HTR-8/SVneo (cell line): Measurements from ENCODE around the gene DNAH1.

Experiments used
- DNase-seq: peaks from one replicate; pipeline ENCODE4 v3.0.0; 2011; ENCODE audit warnings: low spot score, mixed read lengths; ENCODE audit not compliant: insufficient read length
- FAIRE-seq: peaks from 2 replicates; lab custom pipeline; 2011; peaks lifted over from hg19 to GRCh38; lab: Jason Lieb, UNC

DNAH1 gene

GRCh38 chr3:52290596-52291507, 25.3 kb upstream of the DNAH1 start:
- FAIRE-seq (no peak), DNase-seq (no peak)

GRCh38 chr3:52291508-52292181, 24.5 kb upstream of the DNAH1 start:
- FAIRE-seq (no peak), DNase-seq (no peak)

DNA sequence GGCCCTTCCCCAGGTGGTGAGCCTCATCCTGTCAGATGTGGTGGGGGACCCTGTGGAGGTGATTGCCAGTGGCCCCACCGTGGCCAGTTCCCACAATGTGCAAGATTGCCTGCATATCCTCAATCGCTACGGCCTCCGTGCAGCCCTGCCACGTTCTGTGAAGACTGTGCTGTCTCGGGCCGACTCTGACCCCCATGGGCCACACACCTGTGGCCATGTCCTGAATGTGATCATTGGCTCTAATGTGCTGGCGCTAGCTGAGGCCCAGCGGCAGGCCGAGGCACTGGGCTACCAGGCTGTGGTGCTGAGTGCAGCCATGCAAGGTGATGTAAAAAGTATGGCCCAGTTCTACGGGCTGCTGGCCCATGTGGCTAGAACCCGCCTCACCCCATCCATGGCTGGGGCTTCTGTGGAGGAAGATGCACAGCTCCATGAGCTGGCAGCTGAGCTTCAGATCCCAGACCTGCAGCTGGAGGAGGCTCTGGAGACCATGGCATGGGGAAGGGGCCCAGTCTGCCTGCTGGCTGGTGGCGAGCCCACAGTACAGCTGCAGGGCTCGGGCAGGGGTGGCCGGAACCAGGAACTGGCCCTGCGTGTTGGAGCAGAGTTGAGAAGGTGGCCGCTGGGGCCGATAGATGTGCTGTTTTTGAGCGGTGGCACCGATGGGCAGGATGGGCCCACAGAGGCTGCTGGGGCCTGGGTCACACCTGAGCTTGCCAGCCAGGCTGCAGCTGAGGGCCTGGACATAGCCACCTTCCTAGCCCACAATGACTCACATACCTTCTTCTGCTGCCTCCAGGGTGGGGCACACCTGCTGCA, 23.7 kb upstream of the DNAH1 start:
- DNase-seq, result no peak
- no peak for FAIRE-seq

GRCh38 chr3:52293491-52294319, 22.4 kb upstream of the DNAH1 start:
- FAIRE-seq, result peak; percentile 9

GRCh38 chr3:52294320-52295150, 21.6 kb upstream of the DNAH1 start:
- no peak for DNase-seq
- FAIRE-seq, result no peak

More at GRCh38 chr3:52293491-52294319, 22.4 kb upstream of the DNAH1 start:
- DNase-seq, result no peak

- no peak for DNase-seq
- peak; percentile 16 for FAIRE-seq
Measured at GRCh38 chr3:52295671-52296208, 20.4 kb upstream of the DNAH1 start.

DNA sequence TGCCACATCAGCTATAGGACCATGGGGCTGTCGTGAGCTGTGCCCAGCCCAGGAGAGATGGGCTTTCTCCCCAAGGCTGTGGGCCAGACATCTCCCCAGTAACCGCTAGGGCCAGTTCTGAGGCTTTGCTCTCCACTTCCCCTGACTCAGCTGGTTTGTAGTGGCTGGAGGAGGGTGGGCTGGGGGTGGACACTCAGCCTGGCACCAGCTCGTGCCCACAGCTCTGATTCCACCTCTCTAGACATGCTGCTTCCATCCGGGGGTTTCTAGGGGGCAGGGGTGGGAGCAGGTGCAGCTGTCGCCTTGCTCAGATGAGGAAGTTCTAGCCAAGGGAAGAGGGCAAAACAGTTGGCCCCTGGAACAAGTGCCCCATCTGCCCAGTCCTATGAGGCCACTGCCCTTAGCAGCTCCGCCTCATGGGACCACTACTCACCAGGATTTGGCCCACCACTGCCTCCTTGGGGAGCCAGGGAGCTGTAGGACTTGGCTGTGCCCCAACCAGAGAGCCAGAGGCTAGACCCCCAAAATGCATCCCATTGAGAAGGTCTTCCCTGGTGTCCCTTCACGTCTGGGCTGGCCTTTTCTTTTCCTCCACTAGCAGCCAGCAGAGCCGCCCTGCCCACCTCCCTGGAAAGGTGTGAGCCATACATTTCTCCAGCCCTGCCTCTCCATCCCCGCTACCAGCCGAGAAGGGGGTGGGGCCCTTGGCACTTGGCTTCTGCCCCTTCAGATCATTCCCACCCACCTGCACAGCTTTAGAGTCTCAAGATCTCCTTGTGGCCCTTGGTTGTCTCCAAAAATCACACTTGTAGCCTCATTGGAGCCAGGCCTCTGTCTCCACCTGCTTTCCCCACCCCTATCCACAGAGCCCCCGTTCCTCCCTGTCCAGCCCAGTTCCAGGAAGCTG, 18.6 kb upstream of the DNAH1 start:
- FAIRE-seq (no peak), DNase-seq (no peak)

GRCh38 chr3:52298149-52299098, 17.7 kb upstream of the DNAH1 start:
- FAIRE-seq (no peak), DNase-seq (no peak)

DNA sequence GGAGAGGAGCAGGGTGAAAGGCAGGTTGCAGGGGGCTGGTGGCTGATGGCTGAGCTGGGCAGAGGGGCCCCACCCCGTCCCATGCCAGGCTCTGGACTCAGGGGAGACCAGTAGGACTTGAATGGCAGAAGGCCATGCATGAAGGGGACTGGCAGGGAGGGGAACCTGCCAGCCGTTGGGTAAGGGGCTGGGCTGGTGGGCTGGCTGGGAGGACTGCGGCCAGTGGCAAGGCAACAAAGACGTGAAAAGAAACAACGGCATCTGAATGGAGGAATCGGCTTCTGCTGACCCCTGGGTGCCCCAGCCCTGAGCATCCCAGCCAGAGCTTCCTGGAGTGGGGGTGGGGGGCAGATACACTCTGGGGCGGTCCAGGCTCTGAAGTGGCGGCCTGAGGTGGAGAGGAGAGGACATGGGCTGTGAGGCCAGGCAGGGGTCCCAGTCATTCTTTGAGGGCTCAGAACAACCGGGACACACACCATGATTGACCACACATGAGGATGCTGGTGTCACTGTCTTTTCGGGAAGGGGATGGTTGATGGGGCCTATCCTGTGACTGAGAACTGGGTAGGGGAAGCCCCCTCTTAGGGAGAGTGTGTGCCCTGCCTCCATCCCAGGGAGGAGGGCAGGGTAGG, 16.8 kb upstream of the DNAH1 start:
- FAIRE-seq (peak; percentile 26), DNase-seq (no peak)

DNA sequence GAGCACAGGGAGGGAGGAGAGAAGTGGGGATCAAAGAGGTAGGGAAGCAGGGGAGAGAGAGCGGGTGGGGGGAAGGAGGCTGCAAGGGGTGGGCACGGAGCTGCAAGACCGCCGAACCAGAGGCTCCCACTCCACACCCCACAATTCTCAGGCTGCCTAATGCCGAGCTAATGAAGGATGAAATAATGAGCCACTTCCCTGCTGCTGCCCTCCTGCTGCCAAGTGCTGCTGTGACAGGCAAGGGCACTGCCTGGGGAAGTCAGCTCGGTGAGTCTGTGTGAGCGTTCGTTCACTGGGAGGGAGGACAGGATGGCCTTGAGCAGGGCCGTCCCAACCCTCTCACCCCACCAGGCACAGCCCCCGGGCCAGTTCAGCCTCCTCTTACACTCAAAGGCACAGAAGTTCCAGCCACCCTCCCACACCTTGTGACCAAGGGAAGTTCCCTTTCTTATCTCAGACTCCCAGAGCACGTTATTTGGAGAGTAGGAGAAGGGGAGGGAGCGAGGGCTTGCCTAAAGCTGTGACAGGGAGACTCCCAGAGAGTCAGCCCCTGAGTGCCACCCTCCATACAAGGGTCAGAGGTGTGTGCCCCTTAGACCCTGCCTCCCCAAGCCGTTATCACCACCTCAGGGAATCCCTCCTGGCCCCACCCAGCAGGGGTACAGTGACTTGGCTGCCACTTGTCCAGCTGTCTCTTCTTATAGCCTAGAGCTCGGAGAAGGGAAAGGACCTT, 16.1 kb upstream of the DNAH1 start:
- FAIRE-seq, result peak; percentile 83
- DNase-seq, result peak; percentile 54

DNA sequence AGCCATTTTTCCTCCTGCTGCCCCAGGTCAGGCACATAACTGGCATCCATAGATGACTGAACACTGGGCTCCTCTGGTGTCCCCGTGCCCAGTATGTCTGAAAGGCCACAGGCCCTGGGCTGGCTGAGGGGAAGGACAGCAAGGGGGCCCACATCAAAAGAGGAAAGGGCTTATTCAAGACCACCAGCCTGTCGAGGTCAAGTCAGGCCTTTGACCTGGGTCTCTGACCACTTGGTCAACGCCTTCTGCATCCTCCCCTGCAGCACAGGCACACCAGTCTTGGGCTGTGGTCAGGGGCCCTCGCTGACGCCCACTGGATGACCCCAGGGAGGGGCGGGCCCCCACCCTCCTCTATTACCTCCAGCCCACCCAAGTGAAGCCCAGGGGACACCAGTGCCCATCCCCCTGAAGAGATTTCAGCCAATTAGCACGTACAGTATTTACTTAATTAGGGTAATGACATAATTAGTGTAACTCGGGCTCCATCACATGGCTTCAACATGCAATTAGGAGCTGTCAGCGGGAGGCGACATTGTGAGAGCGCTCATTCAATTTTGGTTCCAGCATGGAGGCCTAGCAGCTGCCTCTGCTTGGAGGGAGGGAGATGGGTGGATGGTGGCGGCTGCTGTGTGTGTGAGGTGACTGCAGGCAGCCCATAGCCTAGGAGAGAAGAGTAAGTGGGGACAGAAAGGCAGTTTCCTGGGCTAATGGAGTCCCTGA, 13.5 kb upstream of the DNAH1 start:
- DNase-seq, result no peak
- no peak for FAIRE-seq

- no peak for DNase-seq
- FAIRE-seq, result no peak
Measured at GRCh38 chr3:52303811-52304210, 12.3 kb upstream of the DNAH1 start.

DNA sequence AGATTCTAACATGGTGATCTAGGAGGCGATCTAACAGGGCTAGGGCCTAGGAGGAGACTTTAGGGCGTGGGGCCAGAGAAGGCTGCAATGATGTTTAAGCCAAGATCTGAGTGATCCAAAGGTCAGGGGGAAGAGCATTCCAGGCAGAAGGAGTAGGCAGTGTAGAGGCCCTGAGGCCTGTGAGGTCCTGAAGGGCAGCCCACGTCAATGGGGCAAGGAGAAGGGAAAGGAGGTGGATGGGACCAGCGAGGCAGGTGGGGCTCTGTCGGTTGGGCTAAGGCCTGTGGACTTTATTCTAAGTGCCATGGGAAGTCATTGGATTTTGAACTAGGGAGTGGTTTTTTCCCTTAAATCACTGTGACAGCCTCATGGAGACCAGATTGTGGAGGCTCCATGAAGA, 10.2 kb upstream of the DNAH1 start:
- FAIRE-seq (no peak), DNase-seq (no peak)

- DNase-seq, result no peak
- no peak for FAIRE-seq
Measured at GRCh38 chr3:52306978-52307377, 9.1 kb upstream of the DNAH1 start.

- DNase-seq (no peak), FAIRE-seq (peak; percentile 60)
Measured at GRCh38 chr3:52308308-52308707, 7.8 kb upstream of the DNAH1 start.
